GM19395 (cell line): Measurements from ENCODE around the gene KCNK3.

ENCODE experiments used
- ATAC-seq: cut with Tn5 transposase; IDR thresholded peaks from one replicate; pipeline ENCODE4 v1.9.1; 2021; ENCODE audit warnings: mild to moderate bottlenecking, moderate library complexity; ENCODE audit not compliant: unreplicated experiment

KCNK3 gene

DNA sequence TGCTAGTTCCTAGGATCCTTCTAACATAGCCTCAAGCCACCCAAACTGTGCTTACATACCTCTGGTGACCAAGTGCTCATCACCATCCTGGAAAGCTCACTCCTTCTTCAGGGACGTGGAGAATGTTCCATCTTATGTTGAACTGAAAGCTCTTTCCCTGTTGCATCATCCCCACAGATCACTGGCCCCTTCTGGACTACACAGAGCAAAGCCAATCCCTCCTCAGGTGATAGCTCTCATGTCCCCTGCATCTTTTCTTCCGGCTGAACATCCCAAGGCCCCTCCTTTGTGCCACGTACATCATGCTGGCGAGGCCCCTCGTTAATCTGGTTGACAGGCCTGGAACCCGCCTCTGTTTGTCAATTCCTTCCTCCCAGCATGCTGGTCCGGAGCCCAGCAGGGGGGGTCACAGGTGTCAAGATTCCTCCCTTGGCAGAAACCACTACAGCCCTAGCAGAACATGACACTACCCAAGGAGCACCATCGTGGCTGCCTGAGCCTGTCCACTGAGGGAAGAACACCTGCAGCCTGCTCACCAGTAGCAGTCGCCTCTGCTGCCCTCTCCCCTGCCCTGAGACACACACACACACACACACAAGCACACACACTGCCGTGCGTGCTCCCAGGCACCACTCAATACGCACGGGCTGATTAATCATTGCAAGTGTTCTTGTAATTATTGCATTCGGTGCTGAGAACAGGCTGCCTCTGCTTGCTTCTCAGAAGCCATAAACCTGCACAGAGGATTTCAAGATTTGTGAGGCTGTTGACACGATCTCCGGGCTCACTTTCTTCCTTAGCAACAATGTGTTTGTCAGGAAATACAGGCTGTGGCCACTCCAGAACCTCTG lies 6.3 kb upstream of the KCNK3 start:
- ATAC-seq, result no peak

DNA sequence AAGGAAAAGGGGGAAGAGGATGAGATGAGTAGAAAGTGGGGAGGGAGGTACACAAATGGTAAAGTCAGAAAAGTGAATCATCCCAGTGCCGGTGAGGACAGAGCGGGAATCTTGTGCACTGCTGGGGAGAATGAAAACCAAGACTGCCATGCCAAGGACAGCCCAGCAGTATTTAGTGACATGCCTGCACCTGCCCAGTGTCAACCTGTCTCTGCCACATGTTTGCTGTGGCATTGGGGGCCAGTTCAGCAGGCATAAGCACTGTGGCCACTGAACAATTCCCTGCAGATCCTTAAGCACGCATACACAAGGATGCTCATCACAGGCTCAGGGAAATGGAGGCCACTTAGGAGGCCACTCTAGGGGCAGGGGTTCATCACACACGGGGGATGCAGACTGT lies 5.2 kb upstream of the KCNK3 start:
- ATAC-seq, result no peak

DNA sequence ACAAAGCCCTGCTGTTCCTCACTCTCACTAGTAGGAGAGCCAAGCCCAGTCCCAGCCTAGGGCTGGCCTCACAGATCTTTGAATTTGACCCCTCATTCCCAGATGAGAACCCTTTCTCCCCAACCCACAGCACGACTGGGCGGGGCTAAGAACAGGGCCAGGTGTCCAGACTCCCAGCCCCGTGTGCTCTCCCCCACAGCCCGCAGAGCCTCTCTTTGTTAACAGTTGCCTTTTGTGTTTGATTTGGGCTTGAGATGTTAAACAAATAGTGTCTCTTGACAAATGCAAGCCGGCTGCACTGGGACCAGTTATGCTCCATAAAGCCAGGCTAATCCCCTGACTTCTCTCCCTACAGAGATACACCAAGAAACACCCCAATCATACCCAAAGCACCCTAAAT lies 4.7 kb upstream of the KCNK3 start:
- ATAC-seq, result no peak

DNA sequence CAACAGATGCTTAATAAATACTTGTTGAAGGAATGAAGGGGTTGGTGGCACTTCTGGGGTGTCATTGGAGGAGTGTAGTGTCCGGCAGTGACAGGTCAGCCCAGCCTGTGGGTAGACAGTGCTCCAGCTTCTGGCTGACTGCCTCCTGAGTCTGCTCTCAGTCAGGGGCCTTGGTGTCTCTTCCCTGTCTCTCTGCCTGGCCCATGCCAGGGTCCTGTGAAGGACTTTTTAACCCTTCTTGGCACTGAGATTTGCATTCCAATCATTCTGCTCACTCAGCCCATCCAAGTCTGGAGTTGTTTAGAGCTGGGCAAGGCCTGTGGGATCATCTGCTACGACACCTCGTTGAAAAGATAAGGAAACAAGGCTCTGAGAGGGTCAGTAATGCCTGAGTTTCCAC lies 1.4 kb upstream of the KCNK3 start:
- ATAC-seq, result no peak

DNA sequence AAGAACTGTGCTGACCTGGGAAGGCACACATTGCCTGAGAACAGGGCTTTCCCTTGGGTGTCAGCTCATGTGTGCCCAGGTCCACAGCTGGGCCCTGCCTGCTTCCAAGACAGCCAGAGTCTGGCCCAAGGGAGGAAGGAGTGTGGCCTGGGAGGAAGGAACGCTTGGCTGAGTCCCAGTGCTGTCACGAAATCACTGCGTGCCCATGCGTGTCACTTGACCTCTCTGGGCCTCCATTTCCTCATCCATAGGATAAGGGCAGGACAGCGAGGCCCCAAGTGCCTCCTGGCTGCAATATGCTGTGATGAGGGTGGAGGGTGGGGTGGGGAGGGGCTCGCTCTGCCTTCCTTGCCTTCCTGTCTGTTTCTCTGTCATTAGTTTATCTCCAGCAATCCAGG lies 642 bp upstream of the KCNK3 start:
- no peak for ATAC-seq

DNA sequence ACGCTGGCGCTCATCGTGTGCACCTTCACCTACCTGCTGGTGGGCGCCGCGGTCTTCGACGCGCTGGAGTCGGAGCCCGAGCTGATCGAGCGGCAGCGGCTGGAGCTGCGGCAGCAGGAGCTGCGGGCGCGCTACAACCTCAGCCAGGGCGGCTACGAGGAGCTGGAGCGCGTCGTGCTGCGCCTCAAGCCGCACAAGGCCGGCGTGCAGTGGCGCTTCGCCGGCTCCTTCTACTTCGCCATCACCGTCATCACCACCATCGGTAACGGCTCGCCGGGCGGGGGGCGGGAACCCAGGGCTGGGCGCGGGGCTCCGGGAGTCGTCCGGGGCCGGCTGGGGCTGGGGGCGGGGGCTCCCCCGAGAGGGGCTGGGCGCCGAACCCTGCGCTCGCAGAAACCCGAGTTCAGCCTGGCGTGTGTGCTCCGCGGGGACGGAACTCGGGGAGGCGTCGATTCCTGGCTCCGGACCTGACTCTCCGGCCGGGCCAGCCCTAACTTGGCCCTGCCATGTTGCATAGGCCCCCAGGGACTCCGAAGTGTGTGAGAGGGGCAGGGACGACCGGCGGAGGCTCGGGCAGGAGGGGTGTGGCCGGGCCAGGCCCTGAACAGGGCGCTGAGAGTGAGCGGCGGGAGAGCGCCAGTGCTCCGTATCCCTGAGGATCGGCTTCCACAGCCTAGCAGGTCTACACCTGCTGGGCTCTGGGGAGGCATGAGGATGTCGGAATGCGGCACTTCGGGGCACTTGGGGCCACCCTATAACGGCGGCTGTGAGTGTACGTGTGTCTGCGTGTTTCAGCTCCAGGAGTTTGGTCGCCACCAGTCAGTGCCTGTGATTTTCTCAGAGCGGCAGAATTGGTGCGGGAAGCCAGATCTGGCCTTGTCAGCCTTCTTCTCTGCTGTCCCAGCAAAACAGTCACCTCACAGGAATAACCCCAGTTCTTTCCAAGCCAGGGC lies 651 bp downstream of the KCNK3 start:
- no peak for ATAC-seq

DNA sequence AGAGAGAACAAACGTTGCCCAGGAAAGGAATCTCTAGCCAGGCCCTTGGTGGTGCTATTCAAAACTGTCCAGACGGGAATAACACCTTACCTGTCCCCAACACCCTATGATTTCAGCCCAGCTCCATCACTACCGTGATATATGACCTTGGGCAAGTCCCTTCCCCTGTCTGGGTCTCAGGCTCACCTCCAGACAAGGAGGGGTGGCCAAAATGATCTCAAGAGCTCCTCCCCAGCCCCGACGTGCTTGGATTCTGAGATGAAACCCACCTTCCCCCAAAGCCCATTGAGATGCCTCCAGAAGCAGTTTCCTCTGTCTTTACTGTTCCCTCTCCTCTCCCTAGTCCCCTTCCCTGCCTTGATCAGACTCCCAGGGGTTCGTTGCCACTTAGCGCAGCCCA lies 1.5 kb downstream of the KCNK3 start:
- ATAC-seq, result no peak

DNA sequence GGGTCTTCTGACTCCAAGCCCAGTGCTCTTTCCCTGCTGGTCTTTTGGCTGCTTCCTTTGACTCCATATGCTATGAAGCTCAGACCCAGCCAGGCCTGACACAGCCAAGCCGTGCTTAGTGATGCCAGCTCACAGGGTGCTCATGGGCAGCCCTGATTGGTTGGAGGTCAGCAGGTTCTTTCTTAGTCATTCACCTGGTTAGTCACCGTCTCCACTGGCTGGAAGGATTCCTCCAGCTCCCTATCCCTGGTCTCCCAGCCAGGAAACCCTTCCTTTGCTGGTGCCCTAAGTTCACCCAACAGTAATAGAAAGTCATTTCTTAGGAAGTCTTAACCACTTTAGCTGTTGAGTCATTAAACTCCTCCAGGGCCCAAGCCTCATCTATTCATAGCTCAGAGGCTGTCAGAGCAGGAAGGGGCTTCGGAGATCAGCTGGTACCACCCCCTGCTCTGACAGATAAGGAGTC lies 3.9 kb downstream of the KCNK3 start:
- no peak for ATAC-seq

DNA sequence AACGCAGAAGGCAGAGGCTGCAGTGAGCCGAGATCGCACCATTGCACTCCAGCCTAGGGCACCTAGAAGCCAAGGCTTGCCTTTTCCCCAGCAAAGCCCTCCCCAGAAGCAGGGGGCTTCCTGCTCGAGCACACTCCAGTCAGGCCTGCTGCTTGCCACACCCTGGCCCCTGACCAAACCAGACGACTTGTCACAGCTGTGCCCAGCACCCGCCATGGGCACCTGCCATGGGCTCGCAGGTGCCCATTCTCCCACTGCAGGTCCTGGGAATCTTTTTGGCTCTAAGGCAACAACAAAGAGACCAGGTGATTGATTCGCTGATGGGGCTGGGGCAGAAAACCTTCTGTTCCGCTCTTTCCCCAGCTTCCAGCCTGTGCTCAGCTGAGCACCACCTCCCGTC lies 4.9 kb downstream of the KCNK3 start:
- no peak for ATAC-seq

DNA sequence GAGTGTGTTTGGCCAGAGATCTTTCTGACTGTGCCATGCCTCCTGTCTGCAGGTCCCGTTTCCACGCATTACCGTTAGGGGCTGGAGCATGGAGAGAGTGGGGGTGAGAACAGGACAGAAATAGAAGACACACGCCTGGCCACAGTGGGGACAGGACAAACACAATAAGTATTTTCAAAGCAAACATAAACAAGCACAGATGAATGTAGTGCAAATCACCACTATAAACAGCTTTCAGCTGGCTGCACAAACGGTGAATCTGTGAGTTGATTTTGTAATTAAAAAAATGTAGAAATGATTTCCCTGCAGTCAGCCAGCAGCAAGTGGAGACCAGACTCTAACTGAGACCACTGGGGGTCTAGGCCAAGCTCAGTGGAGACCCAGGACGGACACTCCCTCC lies 6.8 kb downstream of the KCNK3 start:
- ATAC-seq, result no peak

DNA sequence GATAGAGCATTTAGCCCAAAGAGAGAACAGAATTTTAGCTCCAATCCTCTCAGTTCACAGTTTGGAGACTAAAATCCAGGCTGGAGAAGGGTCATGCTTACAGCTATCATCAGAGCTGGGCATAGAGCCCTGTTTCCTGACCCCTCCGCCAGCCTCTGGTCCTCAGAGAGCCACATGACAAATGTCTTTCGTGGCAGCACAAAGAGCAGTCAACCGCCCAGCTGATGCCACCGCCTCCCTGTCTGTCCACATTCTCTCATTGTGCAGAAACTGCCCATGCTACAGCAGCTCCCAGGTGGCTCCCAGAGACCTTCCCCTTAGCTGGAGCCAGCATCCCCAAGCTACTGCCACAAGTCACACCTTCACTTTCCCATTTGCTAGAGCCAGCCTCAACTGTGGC lies 7.6 kb downstream of the KCNK3 start:
- no peak for ATAC-seq

DNA sequence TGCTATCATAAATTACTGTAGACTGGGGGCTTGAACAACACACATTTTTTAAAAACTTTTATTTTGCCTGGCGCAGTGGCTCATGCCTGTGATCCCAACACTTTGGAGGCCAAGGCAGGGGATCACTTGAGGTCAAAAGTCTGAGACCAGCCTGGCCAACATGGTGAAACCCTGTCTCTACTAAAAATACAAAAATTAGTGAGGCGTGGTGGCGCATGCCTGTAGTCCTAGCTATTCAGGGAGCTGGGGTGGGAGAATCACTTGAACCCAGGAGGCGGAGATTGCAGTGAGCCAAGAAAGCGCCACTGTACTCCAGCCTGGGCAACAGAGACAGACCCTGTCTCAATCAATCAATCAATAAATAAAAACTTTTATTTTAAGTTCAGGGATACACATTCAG lies 9.1 kb downstream of the KCNK3 start:
- ATAC-seq, result no peak

DNA sequence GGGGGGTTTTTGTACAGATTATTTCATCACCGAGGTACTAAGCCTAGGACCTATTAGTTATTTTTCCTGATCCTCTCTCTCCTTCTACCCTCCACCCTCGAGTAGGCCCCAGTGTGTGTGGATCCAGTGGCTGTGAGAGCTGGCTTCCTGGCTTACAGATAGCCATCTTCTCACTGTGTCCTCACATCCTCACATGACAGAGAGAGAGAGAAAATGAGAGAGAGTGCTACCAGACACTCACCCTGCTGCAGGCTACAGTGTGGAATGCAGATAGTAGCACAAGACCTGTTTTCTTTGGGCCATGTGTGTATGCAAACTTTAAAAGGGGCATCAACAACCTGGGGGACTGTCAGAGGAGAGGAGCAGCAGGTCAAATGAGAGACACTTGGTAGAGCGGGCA lies 9.5 kb downstream of the KCNK3 start:
- ATAC-seq, result no peak

DNA sequence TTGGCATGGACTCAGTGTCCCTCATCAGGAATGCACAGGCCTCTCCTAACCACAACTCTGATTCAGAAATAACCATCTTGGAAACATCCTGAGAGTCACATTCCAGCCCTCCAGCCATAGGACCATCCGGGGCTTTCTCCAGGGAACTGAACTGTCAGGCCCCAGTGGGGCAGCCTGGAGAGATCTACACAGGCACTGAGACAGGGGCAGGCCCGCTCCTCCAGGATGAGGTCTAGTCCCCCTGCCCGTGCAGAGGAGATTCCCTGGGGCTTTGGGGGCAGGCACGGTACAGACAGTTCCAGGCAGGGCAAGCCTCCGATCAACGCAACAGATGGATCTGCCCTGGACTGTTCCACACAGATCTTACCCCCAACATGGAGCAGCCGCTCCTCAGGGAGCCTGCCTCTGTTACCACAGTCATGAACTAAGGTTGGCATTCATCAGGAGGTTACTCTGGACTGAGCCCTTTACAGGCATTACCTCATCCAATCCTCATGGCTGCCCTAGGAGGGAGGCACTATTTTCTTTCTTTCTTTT lies 12.0 kb downstream of the KCNK3 start:
- ATAC-seq, result no peak

DNA sequence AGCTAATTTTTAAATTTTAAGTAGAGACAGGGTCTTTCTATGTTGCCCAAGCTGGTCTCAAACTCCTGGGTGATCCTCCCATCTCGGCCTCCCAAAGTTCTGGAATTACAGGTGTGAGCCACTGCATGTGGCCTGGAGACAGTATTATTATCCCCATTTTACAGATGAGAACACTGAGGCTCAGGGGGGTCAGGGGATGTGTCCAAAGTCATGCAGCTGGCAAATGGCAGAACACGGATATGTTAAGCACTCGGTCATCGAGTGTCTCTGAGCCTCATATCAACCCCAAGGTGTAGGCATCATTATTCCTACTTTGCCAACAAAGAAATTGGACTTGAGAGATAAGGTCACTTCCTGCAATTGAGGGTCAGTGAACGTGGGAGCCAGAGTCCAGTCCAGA lies 12.6 kb downstream of the KCNK3 start:
- no peak for ATAC-seq

DNA sequence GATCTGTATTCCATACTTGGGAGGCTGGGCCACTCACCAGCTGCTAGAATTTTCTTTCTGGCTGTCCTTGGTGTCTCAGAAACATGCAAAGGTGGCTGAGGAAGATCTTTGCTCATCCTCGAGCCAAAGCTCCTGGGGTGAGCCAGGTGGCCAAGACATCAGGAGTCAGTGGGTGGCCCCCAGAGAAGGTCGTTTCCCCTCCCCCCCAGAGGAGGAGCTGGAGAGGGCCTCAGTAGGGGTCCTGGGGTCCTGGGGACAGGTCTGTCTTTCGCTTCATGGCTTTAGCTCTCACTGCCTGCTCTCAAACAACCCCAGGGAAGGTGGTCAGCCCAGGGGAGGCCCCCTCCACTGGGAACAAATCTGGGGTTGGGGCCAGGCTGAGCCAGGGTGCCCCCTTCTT lies 13.6 kb downstream of the KCNK3 start:
- ATAC-seq, result no peak

DNA sequence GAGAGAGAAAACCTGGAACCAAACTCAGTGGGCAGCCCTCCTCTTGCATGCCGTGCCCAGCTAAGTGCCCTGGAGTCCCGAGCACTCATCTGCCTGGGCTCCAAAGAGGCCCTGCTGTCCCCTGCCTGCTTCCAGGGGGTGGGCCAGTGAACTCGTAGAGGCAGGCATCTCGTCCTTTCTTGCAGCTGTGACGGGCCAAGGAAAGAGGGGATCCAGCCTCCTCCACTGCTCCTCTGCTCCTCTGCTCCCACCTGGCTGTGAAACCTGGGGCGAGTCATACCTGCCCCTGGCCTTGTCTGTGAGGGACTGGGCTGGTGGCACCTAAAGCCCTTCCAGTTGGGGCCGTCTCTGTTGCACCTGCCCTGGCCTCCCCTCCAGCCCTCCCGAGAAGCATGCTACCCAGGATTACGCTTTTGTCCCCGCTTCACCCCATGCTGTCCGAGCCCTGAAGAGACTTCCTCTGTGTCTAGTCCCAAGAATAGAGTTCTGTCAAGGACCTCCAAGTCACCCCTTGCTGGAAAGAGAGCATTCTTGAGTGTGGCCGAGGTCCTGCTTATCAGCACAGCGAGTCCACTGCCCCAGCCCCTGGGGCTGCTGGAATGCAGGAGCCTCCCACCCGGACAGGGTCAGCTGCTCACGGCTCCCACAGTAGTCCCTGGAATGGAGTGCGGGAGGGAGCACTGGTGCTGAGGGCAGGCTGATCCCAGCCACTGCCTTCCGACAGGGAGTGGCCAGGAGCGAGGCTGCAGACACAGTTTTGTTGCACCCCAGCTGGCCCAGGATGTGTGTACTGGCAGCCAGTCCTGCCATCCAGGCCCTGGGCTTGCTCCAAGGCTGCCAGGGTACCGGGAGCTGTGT lies 14.3 kb downstream of the KCNK3 start:
- no peak for ATAC-seq

DNA sequence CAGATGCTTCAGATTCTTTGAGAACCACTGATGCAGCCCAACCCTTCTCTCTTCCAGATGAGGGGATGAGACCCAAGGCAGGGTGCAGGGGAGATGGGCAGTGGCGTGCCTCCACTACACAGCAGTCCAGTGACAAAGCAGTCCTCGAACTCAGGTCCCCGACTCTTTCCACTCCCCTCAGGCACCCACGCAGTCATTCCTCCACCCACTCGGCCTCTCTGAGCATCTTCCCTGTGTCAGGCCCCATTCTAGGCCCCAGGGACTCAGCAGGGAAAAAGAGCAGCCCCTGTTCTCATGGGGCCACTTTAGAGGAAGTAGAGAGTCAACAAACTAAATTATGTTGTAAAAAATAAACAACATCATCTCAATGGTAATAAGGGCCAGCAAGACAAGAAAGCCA lies 15.2 kb downstream of the KCNK3 start:
- ATAC-seq, result no peak

DNA sequence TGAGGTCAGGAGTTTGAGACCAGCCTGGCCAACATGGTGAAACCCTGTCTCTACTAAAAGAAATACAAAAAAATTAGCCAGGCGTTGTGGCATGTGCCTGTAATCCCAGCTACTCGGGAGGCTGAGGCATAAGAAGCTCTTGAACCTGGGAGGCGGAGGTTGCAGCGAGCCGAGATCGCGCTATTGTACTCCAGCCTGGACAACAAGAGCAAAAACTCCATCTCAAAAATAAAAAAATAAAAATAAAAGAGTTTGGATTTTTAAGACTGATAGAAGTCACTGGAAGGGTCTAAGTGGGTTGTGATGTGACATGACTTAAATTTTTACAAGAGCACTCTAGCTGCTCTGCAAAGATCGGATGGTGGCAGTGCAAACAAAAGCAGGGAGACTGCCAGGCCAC lies 15.9 kb downstream of the KCNK3 start:
- no peak for ATAC-seq

DNA sequence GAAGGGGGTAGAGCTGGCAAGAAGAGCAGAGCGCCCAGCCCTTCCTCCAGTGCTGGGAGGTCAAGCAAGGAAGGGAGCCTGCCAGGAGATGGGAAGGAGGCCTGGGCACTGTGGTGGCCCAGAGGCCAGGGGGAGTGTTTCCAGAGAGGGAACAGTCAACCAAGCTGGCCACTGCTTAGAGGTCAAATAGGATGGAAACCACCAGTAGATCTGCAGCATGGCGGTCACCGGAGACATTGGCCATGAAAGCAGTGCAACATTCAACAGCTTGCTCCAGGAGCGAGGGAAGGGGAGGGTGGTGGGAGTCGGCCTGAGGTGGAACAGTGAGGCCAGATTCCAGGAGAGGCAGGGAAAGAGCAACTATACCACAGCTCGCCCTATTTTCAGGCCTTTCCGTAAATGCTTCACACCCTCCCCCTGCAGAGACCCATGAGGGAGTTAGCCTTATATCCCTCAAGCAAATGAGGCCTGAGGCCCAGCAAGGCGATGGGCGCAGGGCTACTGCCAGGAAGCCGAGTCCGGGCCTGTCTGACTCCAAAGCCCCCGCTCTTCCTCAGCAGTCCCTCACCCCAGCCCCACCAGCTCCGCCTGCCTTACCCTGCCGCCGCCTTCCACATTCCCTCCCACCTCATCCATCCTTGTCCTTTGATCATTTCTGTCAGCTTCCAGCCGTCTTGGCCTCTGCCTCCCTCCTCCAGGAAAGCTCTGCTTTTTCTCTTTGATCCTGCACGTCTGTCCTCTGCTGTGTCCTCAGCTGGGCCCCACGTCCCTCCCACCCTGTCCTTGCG lies 17.0 kb downstream of the KCNK3 start:
- ATAC-seq, result no peak
